COLO668 (cell line): Measurements from ENCODE around the gene TLCD3B.

Source experiments
- DNase-seq: peaks from one replicate; lab custom pipeline; 2025; ENCODE audit not compliant: unreplicated experiment; lab: John Stamatoyannopoulos, UW

Gene TLCD3B

GRCh38 chr16:30006659-30007377 lies 24.3 kb downstream of the TLCD3B start:
- no peak for DNase-seq

- peak; percentile 14 for DNase-seq
These were observed 25.0 kb downstream of the TLCD3B start for GRCh38 chr16:30006095-30006473.

GRCh38 chr16:30005341-30006094 lies 25.6 kb downstream of the TLCD3B start:
- peak; percentile 74 for DNase-seq

- DNase-seq = peak; percentile 85
These were observed 26.2 kb downstream of the TLCD3B start for GRCh38 chr16:30004811-30005242.

- peak; percentile 86 for DNase-seq
These were observed 26.7 kb downstream of the TLCD3B start for GRCh38 chr16:30004424-30004776.

GRCh38 chr16:30003670-30004423 lies 27.2 kb downstream of the TLCD3B start:
- DNase-seq = no peak

GRCh38 chr16:30002614-30003346 lies 28.3 kb downstream of the TLCD3B start:
- no peak for DNase-seq

GRCh38 chr16:30000735-30001631 lies 30.1 kb downstream of the TLCD3B start:
- DNase-seq = peak; percentile 21

- no peak for DNase-seq
These were observed 31.5 kb downstream of the TLCD3B start for GRCh38 chr16:29999605-30000004.

GRCh38 chr16:29996766-29997250 lies 34.3 kb downstream of the TLCD3B start:
- DNase-seq = no peak

GRCh38 chr16:29995911-29996765 lies 34.9 kb downstream of the TLCD3B start, which contains the start of gene INO80E:
TSS of gene INO80E (plus strand) at chr16:29996241. CDS start at chr16:29996311, 70 bp downstream.
- peak; percentile 98 for DNase-seq

- peak; percentile 92 for DNase-seq
These were observed 35.7 kb downstream of the TLCD3B start, which contains the start of gene HIRIP3 for GRCh38 chr16:29995324-29995910. TSS of gene HIRIP3 (minus strand) at chr16:29995617. CDS start at chr16:29995605, 12 bp downstream.

GRCh38 chr16:29994600-29995323 lies 36.3 kb downstream of the TLCD3B start:
- no peak for DNase-seq

GRCh38 chr16:29993903-29994599 lies 37.0 kb downstream of the TLCD3B start:
- DNase-seq = no peak

GRCh38 chr16:29993191-29993902 lies 37.7 kb downstream of the TLCD3B start:
- no peak for DNase-seq

- no peak for DNase-seq
These were observed 38.6 kb downstream of the TLCD3B start for GRCh38 chr16:29992344-29992967.
